ENCODE results near the gene PCGF5. TPM values are rescaled to one million over a fixed set of nuclear protein-coding genes. Genes with fewer than 3 reads are reported as not detected.

The PCGF5 gene
- total RNA-seq, 1 donor from 2014 or later: 11.2 TPM

- TF ChIP-seq CTCF (conservative IDR thresholded peaks at IDR 0.05): no peak
- H3K9me3 Mint-ChIP-seq: no peaks in the 10 kb centered on the region
- no peak overlapping the region for H3K27ac Mint-ChIP-seq (ENCODE audit: unreplicated experiment)
- peaks cover 18% of the 10 kb centered on the region for H3K27me3 Mint-ChIP-seq (ENCODE audit: low read depth)
- H3K4me1 Mint-ChIP-seq: peaks cover 5% of the 10 kb centered on the region
- DNase-seq (ENCODE audit: low read depth, low spot score): no peak
- H3K4me3 Mint-ChIP-seq: no peak overlapping the region
- H3K36me3 Mint-ChIP-seq (ENCODE audit: low read depth): no peaks in the 10 kb centered on the region
Measured at GRCh38 chr10:91206427-91206826, 14.0 kb upstream of the PCGF5 start.

GRCh38 chr10:91206837-91207474 is 13.5 kb upstream of the PCGF5 start:
- peaks cover 5% of the 10 kb centered on the region for H3K4me1 Mint-ChIP-seq

GRCh38 chr10:91208642-91209041 is 11.8 kb upstream of the PCGF5 start:
- Mint-ChIP-seq H3K36me3 (ENCODE audit: low read depth) (no peaks in the 10 kb centered on the region), H3K4me3 (no peak overlapping the region), H3K27ac (ENCODE audit: unreplicated experiment) (no peak overlapping the region), H3K9me3 (no peaks in the 10 kb centered on the region), H3K27me3 (ENCODE audit: low read depth) (peaks cover 30% of the 10 kb centered on the region), H3K4me1 (peaks cover 5% of the 10 kb centered on the region)
- TF ChIP-seq CTCF (conservative IDR thresholded peaks at IDR 0.05): no peak
- no peak for DNase-seq (ENCODE audit: low read depth, low spot score)

More at GRCh38 chr10:91206837-91207474, 13.5 kb upstream of the PCGF5 start:
- no peak for TF ChIP-seq CTCF (conservative IDR thresholded peaks at IDR 0.05)
- H3K9me3 Mint-ChIP-seq: no peaks in the 10 kb centered on the region
- no peaks in the 10 kb centered on the region for H3K36me3 Mint-ChIP-seq (ENCODE audit: low read depth)
- no peak overlapping the region for H3K4me3 Mint-ChIP-seq
- no peak overlapping the region for H3K27ac Mint-ChIP-seq (ENCODE audit: unreplicated experiment)
- H3K27me3 Mint-ChIP-seq (ENCODE audit: low read depth): peaks cover 23% of the 10 kb centered on the region
- no peak for DNase-seq (ENCODE audit: low read depth, low spot score)

GRCh38 chr10:91210014-91210413 is 10.4 kb upstream of the PCGF5 start:
- Mint-ChIP-seq H3K27ac (ENCODE audit: unreplicated experiment) (no peak overlapping the region), H3K4me1 (no peaks in the 10 kb centered on the region), H3K36me3 (ENCODE audit: low read depth) (no peaks in the 10 kb centered on the region), H3K9me3 (no peaks in the 10 kb centered on the region), H3K27me3 (ENCODE audit: low read depth) (peaks cover 35% of the 10 kb centered on the region), H3K4me3 (no peak overlapping the region)
- TF ChIP-seq CTCF (conservative IDR thresholded peaks at IDR 0.05): no peak
- DNase-seq (ENCODE audit: low read depth, low spot score): no peak

- Mint-ChIP-seq H3K4me1 (no peaks in the 10 kb centered on the region), H3K4me3 (no peak overlapping the region)
Measured at GRCh38 chr10:91210435-91210834, 10.0 kb upstream of the PCGF5 start.

More at GRCh38 chr10:91210435-91210834, 10.0 kb upstream of the PCGF5 start:
- no peaks in the 10 kb centered on the region for H3K9me3 Mint-ChIP-seq
- no peak for TF ChIP-seq CTCF (conservative IDR thresholded peaks at IDR 0.05)
- no peaks in the 10 kb centered on the region for H3K36me3 Mint-ChIP-seq (ENCODE audit: low read depth)
- H3K27me3 Mint-ChIP-seq (ENCODE audit: low read depth): peaks cover 35% of the 10 kb centered on the region
- no peak for DNase-seq (ENCODE audit: low read depth, low spot score)
- H3K27ac Mint-ChIP-seq (ENCODE audit: unreplicated experiment): no peak overlapping the region
